HTR-8/SVneo (cell line): ENCODE measurements around the gene GALNT9.

ENCODE experiments used
- DNase-seq: peaks from one replicate; pipeline ENCODE4 v3.0.0; 2011; ENCODE audit warnings: low spot score, mixed read lengths; ENCODE audit not compliant: insufficient read length
- FAIRE-seq: peaks from 2 replicates; lab custom pipeline; 2011; peaks lifted over from hg19 to GRCh38; lab: Jason Lieb, UNC

GALNT9 gene

DNA sequence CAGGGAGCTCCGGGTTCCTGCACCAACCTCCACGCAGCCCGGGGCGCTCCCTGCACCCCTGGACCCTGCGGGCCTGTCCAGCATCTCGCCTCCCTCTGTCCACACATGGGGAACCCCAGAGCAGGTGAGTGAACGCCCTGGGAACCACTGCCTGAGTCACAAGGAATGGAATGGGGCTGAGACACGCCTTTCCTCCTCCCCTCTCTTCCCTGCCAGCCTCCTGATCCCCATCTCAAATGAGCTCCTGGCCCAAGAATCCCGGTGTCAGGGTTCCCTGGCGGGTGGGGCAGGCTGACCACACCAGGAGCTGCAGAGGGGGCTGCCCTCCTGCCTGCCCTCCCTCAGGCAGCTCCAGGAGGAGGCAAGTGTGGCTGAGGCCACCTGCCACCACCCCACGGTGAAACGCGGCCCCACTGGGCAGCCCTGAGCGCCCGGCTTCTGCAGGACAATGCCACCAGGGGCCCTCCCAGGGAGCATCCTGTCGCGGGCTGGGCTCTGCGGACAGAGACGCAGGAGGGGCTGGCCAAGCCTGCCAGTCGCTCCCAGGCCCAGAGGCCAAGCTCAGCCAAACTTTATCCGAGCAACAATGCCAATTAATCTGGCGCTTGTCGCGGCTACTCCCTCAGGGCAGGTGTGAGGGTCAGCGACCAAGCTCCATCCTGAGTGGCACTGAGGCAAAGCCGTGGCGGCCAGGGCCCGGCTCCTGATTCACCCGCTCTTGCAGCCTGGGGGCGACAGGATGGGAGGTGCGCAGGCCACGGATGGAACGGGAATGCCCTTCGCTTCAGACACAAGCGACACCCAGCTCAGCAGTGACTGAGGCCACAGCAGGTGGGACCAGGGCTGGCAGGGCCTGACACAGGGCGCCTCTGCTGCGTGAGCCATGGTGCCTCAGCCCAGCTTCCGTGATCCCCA, 44.3 kb downstream of the GALNT9 start:
- peak; percentile 37 for DNase-seq
- FAIRE-seq, result no peak

DNA sequence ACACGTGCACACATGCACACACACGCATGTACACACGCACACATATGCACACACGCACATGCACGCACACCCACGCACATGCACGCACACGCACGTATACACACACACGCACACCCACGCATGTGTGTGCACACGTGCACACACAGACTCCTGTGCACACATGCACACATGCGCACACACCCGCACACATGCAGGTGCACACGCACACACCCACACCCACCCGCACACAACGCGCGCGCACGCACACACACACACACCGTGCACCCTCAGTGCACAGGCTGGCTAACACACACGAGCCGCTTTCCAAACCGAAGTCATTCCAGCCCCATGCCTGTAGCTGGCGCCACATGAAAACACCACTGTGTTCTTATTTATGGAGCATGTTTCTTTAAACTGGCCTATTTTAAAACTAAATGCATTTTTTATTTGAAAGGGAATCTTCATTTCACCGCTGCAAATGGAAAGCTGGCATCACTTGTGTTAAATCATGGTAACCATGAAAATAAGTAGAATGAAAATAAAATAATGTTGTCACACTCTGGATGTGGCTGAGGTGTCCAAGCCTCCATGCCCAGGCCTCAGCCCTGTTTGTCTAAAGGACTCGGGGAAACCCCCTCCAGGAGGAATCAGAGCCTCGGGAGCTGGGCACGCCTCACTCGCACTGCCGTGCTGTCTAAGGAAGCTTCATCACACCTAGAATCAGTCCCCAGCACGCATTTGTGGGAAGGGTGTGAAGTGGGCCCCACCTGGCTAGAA, 45.1 kb downstream of the GALNT9 start:
- FAIRE-seq (peak; percentile 85), DNase-seq (no peak)

DNA sequence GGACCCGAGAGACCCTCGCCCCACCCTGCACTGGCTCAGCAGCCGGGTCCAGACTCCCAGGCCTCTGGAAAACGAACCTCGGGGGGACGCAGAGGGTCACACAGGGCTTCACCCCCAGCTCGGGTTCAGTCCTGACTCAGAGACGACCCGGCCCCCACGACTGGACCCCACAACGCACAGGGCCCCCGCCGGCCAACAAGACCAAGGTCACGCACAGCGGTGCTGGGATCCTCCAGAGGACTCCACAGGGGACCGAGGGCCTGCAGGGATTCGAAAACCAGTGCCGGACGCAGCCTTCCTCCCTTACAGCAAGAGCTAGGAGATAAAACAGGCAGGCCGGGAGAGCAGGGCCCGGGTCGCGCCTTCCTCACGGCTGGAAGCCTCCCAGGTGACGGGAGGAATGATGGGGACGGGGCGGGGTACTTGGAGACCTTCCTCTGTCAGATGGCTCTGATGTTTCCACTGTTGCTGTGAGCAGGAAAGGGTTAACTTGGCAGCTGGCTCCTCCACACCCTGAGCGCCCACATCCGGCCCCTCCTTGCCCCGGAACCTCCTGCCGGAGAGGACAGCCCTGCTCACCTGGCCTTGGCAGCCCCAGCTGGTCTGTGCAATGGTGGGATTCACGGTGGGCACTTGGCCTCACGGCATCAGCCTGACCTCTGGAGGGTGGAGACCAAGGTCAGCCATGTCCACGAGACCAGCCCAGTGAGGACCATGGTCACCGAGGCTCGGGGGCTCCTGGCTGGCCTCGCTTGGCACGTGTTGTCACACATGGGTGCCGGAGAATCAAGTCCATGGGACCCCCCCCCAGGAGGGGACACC, 46.2 kb downstream of the GALNT9 start:
- DNase-seq (no peak), FAIRE-seq (no peak)

DNA sequence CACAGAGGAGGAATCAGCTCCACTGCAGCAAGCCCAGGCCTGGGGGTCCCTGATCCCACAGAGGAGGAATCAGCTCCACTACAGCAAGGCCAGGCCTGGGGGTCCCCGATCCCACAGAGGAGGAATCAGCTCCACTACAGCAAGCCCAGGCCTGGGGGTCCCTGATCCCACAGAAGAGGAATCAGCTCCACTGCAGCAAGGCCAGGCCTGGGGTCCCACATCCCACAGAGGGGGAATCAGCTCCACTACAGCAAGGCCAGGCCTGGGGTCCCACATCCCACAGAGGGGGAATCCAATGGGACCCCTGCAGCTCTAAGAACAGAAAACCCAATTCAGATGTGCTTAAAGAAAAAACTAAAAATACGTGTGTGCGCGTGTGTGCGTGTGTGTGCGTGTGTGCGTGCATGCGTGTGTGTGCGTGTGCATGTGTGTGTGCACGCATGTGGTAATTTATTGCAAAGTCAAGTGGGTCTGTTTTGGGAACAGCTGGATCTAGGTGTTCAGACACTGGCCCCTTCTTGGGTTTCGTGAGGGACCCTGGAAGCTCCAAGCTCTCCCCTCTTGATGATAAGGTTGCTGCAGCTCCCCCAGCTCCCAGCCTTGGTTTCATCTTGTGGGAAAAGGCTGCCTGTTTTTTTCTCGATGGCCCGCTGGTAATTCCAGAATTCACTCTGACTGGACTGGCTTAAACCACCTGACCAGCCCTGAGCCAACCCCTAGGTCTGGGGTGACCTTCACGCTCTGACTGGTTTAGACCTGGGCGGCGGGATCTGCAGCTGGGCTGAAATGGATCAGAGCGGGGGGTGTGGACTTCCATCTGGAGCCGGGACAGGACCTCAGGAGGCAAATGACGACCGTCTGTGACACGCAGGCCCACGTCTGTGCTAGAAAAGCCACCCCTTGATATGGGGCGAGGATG, 47.1 kb downstream of the GALNT9 start:
- FAIRE-seq, result no peak
- no peak for DNase-seq

- FAIRE-seq (no peak), DNase-seq (no peak)
Measured at GRCh38 chr12:132281038-132281437, 48.4 kb downstream of the GALNT9 start.

GRCh38 chr12:132280406-132280805, 49.0 kb downstream of the GALNT9 start:
- FAIRE-seq (no peak), DNase-seq (no peak)

- no peak for DNase-seq
- no peak for FAIRE-seq
Measured at GRCh38 chr12:132279930-132280329, 49.5 kb downstream of the GALNT9 start.

- no peak for DNase-seq
- FAIRE-seq, result no peak
Measured at GRCh38 chr12:132279184-132279889, 50.1 kb downstream of the GALNT9 start.

DNA sequence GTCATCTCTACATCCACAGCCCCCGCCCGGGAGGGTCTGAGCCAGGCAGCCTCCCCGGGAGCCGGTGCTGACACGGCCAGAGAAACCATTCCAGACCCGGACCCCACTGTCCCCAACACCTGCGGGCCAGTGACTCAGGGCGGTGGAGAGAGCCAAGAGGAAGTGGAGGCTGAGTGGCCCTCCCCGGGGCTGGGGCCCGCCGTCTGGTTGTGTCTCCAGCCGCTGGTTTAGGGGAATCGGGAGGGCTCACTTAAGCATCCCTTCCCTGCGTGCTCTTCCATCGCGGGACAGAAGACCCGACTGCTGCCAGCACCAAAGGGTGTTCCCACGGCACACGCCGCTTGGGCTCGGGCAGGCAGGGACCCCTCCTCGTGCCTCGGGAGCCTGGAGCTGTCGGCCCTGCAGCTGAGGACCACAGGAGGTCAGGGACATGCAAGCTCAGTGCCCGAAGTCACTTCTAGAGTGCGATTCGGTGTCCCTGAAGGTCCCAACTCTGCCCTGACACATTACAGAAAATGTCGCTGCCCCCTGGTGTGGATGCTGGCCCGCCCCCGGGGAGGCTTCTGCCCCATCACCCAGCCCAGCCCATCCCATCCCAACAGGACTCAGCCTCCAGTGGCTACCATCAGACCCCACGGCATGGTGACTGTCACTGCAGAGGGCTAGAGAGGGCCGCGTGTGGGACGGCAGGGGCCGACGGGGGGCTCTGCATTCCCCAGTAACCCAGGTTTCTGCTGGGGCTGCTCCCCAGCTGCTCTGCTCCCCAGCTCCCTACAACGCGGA, 50.8 kb downstream of the GALNT9 start:
- FAIRE-seq (no peak), DNase-seq (no peak)

GRCh38 chr12:132277949-132278348, 51.4 kb downstream of the GALNT9 start:
- no peak for FAIRE-seq
- no peak for DNase-seq

- no peak for FAIRE-seq
- DNase-seq, result no peak
Measured at GRCh38 chr12:132277374-132277941, 51.9 kb downstream of the GALNT9 start.

GRCh38 chr12:132276827-132277373, 52.5 kb downstream of the GALNT9 start:
- DNase-seq (no peak), FAIRE-seq (peak; percentile 74)

DNA sequence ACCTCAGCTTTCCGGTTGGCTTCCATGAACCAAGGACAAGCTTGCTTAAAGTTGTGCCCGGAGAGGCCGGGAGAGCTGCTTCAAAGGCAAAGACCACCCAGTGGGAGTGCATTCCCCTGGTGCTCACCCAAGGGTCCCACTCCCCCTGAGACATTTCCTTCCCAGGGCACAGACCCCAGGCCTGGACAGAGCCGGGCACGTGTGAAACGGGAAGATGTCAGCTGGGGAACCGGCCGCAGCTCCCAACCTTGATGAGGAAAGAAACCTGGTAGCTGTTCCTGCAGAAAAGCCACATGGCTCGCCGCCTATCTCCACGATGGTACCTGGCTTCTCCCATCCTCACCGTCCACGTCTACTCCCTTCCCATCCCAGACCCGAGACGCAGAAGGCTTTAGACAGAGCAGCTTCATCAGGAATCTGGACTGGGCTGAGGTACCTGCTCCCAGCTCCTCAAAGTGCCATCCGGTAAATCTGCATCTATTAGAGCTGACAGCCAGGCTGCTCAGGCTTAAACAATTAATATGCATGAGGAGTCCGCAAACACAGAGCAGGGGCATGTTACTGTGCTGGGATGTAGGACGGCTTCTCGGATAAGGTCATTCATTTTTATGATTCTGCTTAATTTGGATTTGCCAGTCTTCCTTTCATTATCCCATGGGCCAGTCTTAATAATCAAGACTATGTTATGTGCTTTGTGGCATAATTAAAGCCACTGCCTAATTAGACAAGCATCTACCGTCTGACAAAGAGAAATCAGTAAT, 53.1 kb downstream of the GALNT9 start:
- no peak for DNase-seq
- FAIRE-seq, result no peak

DNA sequence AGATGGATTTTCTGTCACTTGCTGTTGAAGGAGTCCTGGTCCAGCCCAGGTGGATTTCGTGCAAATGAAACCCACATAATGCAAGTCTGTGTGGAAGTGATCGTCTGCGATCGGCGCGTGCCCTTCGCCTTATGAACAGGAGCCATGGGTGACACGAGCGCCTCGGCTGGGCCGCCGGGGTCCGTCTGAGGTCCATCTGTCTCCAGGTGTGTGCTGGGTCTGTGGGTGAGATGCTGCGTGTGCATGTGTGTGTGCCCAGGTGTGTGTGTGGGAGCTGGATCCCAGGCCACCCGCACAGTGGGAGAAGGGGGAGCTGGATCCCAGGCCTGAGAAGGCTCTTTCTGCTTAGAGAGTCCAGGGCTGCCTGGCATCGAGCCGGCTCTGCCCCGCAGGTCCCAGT, 53.8 kb downstream of the GALNT9 start:
- FAIRE-seq, result no peak

DNA sequence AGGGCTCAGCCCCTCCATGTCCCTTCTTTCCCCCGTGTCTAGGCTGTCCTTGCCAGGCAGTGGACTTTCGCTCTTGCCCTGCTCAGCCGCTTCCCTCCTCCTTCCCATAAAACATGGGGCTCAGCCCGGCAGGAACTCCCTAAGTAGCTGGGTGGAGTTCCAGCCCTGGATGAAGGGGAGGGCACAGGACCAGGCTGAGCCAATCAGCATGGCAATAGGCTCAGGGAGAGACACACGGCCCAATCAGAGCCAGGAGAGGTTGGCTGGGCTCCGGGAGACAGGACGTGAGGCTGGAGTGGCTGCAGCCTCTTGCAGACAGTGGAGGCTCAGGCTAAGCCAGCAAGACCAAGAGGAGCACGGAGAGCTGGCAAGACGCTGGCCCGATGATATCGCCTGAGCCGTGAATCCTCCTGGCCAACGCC, 54.3 kb downstream of the GALNT9 start:
- FAIRE-seq (no peak), DNase-seq (peak; percentile 83)

More for the DNA sequence above, 53.8 kb downstream of the GALNT9 start:
- no peak for DNase-seq

GRCh38 chr12:132273992-132274334, 55.4 kb downstream of the GALNT9 start:
- DNase-seq (no peak), FAIRE-seq (no peak)

DNA sequence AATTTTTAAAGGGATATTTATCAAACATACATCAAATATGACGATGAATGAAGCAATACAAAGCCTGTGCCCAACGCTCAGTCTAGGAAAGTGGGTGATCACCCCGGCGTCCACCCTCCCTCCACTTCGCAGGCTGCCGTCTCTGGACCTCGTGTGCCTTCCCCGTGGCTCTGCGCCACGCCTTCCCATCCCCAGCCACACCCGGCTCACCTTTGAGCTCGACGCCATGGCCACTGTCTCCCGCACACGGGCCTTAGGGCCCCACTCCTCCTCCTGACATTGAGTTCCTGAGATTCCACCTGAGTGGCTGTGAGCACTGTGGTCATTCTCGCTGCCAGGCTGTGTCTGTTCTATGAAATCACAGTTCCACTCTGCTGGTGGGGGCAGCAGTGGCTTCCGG, 56.7 kb downstream of the GALNT9 start:
- no peak for DNase-seq
- FAIRE-seq, result no peak
